GM23338 (cell line): ENCODE measurements around the gene MOGAT2. TPM values are rescaled to one million over a fixed set of nuclear protein-coding genes. Genes with fewer than 3 reads are reported as not detected.

Source experiments
- ATAC-seq: fragments of 200-7000 bp; cut with Tn5 transposase; 3 replicates; pipeline ENCODE4 v1.9.1; 2020
- DNase-seq: peaks from one replicate; pipeline ENCODE4 v3.0.0-alpha.2; 2015; ENCODE audit warnings: low spot score
- H2AFZ ChIP-seq: fragments of 200-600 bp; sonication (generic); 2 replicates; pipeline ENCODE4 v1.8.0; 2016; ENCODE audit warnings: antibody characterized with exemption, mild to moderate bottlenecking, moderate library complexity
- H3F3A ChIP-seq: fragments of 200-600 bp; sonication (generic); replicated peaks from 2 replicates; pipeline ENCODE4 v1.8.0; 2017; ENCODE audit warnings: antibody characterized with exemption, mixed run types, low read depth
- H3K27ac ChIP-seq: fragments of 200-600 bp; sonication (generic); 2 replicates; pipeline ENCODE4 v1.6.1; 2016; ENCODE audit warnings: low read depth
- H3K27me3 ChIP-seq: fragments of 200-600 bp; sonication (generic); 2 replicates; pipeline ENCODE4 v1.8.0; 2016; ENCODE audit warnings: mild to moderate bottlenecking, mixed run types, moderate library complexity; ENCODE audit not compliant: insufficient read depth
- H3K36me3 ChIP-seq: fragments of 200-600 bp; sonication (generic); 2 replicates; pipeline ENCODE4 v1.8.0; 2016; ENCODE audit warnings: mild to moderate bottlenecking; ENCODE audit not compliant: insufficient read depth
- H3K4me1 ChIP-seq: fragments of 200-600 bp; sonication (generic); 2 replicates; pipeline ENCODE4 v1.8.0; 2016; ENCODE audit warnings: mild to moderate bottlenecking, moderate library complexity; ENCODE audit not compliant: insufficient read depth
- H3K4me2 ChIP-seq: fragments of 200-600 bp; sonication (generic); 2 replicates; pipeline ENCODE4 v1.7.1; 2017; ENCODE audit warnings: mixed run types
- H3K4me3 ChIP-seq: fragments of 200-600 bp; sonication (generic); 2 replicates; pipeline ENCODE4 v1.6.1; 2016; ENCODE audit warnings: mixed run types
- H3K79me2 ChIP-seq: fragments of 200-600 bp; sonication (generic); replicated peaks from 2 replicates; pipeline ENCODE4 v1.8.0; 2017; ENCODE audit warnings: mild to moderate bottlenecking; ENCODE audit not compliant: insufficient read depth
- H3K9me2 ChIP-seq: fragments of 200-600 bp; sonication (generic); 2 replicates; pipeline ENCODE4 v1.8.0; 2017; ENCODE audit not compliant: insufficient read depth
- H4K20me1 ChIP-seq: fragments of 200-600 bp; sonication (generic); replicated peaks from 2 replicates; pipeline ENCODE4 v1.8.0; 2017; ENCODE audit warnings: mild to moderate bottlenecking; ENCODE audit not compliant: insufficient read depth
- H3K27ac Mint-ChIP-seq: 2 replicates; pipeline ENCODE4 v1.8.0; 2020; ENCODE audit warnings: inconsistent platforms, mild to moderate bottlenecking, moderate library complexity, mixed read lengths
- H3K27me3 Mint-ChIP-seq: 3 replicates; pipeline ENCODE4 v1.8.0; 2022; ENCODE audit warnings: low read depth, mild to moderate bottlenecking, moderate library complexity, mixed read lengths, inconsistent platforms; ENCODE audit not compliant: insufficient read depth, poor library complexity
- H3K36me3 Mint-ChIP-seq: 3 replicates; pipeline ENCODE4 v1.8.0; 2021; ENCODE audit warnings: low read depth, mild to moderate bottlenecking, inconsistent platforms, moderate library complexity, mixed read lengths
- H3K4me1 Mint-ChIP-seq: 3 replicates; pipeline ENCODE4 v1.8.0; 2020; ENCODE audit warnings: mild to moderate bottlenecking, inconsistent platforms, mixed read lengths
- H3K4me3 Mint-ChIP-seq: 3 replicates; pipeline ENCODE4 v1.8.0; 2021; ENCODE audit warnings: moderate library complexity, mild to moderate bottlenecking, inconsistent platforms, mixed read lengths
- H3K9me3 Mint-ChIP-seq: 3 replicates; pipeline ENCODE4 v1.8.0; 2020; ENCODE audit warnings: moderate library complexity, mild to moderate bottlenecking, inconsistent platforms, mixed read lengths
- CREB1 ChIP-seq: fragments of 250-450 bp; sonication (Bioruptor Pico); IDR thresholded peaks from 2 replicates; pipeline ENCODE4 v1.5.0; 2020; ENCODE audit warnings: low read depth, mild to moderate bottlenecking, moderate library complexity
- CTCF ChIP-seq, 2 experiments: fragments of 200-600 bp in 1 of 2; sonication (generic) in 1 of 2; conservative IDR thresholded peaks; 2 replicates each; pipeline versions ENCODE4 v1.5.1 to v1.6.1; 2016 to 2017; ENCODE audit warnings: antibody characterized with exemption in 2 of 2, low read depth in 2 of 2, mild to moderate bottlenecking in 2 of 2, moderate library complexity in 1 of 2
- ETS1 ChIP-seq: IDR thresholded peaks from 2 replicates; pipeline ENCODE4 v1.6.1; 2016; ENCODE audit warnings: antibody characterized with exemption
- EZH2 ChIP-seq: fragments of 200-600 bp; sonication (generic); IDR thresholded peaks from one replicate; pipeline ENCODE4 v1.8.0; 2017; ENCODE audit warnings: antibody characterized with exemption, mild to moderate bottlenecking, low read depth; ENCODE audit not compliant: unreplicated experiment
- EZH2phosphoT487 ChIP-seq: fragments of 200-600 bp; sonication (generic); IDR thresholded peaks from one replicate; pipeline ENCODE4 v1.8.1; 2018; ENCODE audit warnings: antibody characterized with exemption; ENCODE audit not compliant: unreplicated experiment
- JUNB ChIP-seq: IDR thresholded peaks from one replicate; pipeline ENCODE4 v1.6.1; 2016; ENCODE audit warnings: antibody characterized with exemption; ENCODE audit not compliant: unreplicated experiment
- NANOG ChIP-seq: IDR thresholded peaks from 2 replicates; pipeline ENCODE4 v1.6.1; 2016; ENCODE audit warnings: antibody characterized with exemption, borderline replicate concordance
- POLR2AphosphoS5 ChIP-seq: IDR thresholded peaks from 2 replicates; pipeline ENCODE4 v1.6.1; 2016; ENCODE audit warnings: antibody characterized with exemption, low read depth
- REST ChIP-seq: IDR thresholded peaks from one replicate; pipeline ENCODE4 v1.6.1; 2018; ENCODE audit warnings: antibody characterized with exemption; ENCODE audit not compliant: unreplicated experiment
- STAT1 ChIP-seq: IDR thresholded peaks from one replicate; pipeline ENCODE4 v1.6.1; 2016; ENCODE audit warnings: antibody characterized with exemption; ENCODE audit not compliant: unreplicated experiment
- ZNF114 ChIP-seq: fragments of 250-450 bp; sonication (Bioruptor Pico); IDR thresholded peaks from 2 replicates; pipeline ENCODE4 v1.5.0; 2020; ENCODE audit warnings: mild to moderate bottlenecking, moderate library complexity
- ZNF331 ChIP-seq: fragments of 250-450 bp; sonication (Bioruptor Pico); IDR thresholded peaks from 2 replicates; pipeline ENCODE4 v1.5.0; 2020; ENCODE audit warnings: low read depth, mild to moderate bottlenecking, moderate library complexity
- ZNF462 ChIP-seq: fragments of 250-450 bp; sonication (Bioruptor Pico); IDR thresholded peaks from 2 replicates; pipeline ENCODE4 v1.5.0; 2020; ENCODE audit warnings: mild to moderate bottlenecking, moderate library complexity
- polyA plus RNA-seq: library from polyadenylated mRNA; unstranded; fragments of >200 nt; fragmentation: Nextera tagmentation; extraction: Ambion mirVana; gene quantifications from 2 replicates; pipeline ENCODE4 v1.2.1, GENCODE V29; 2016
- total RNA-seq: library from RNA; depleted of rRNA; stranded (reverse); fragments of >200 nt; shearing (Covaris generic); gene quantifications from 2 replicates; pipeline ENCODE4 v1.2.3, GENCODE V29; 2014

MOGAT2 gene
- total and polyA plus RNA-seq, 2 experiments from 2014 or later, result not detected

GRCh38 chr11:75773595-75774353, 56.1 kb downstream of the MOGAT2 start:
- no peak overlapping the region for H3K4me3 ChIP-seq
- H3K79me2 ChIP-seq, result no peaks in the 10 kb centered on the region
- H3F3A ChIP-seq, result no peaks in the 10 kb centered on the region
- H3K9me2 ChIP-seq, result no peaks in the 10 kb centered on the region
- Mint-ChIP-seq H3K27me3 (peaks cover 28% of the 10 kb centered on the region), H3K9me3 (no peaks in the 10 kb centered on the region), H3K36me3 (no peaks in the 10 kb centered on the region; the same call in 2 of the 3 replicates), H3K27ac (no peak overlapping the region), H3K4me1 (peaks cover 21% of the 10 kb centered on the region), H3K4me3 (no peak overlapping the region)
- no peak for ATAC-seq
- no peak for DNase-seq
- H3K4me2 ChIP-seq, result no peak overlapping the region
- H3K27ac ChIP-seq, result no peak overlapping the region
- no peak for TF ChIP-seq JUNB
- TF ChIP-seq ZNF462 (CRISPR knock-in tag), result no peak
- no peak for TF ChIP-seq ETS1
- no peak for TF ChIP-seq EZH2phosphoT487
- TF ChIP-seq REST, result no peak
- TF ChIP-seq NANOG, result no peak
- no peak for TF ChIP-seq CREB1 (CRISPR knock-in tag)
- TF ChIP-seq EZH2, result no peak
- no peak for TF ChIP-seq CTCF (conservative IDR thresholded peaks at IDR 0.05; ENCODE audit: low read depth in 2 of 2)
- TF ChIP-seq ZNF114 (CRISPR knock-in tag), result no peak
- no peak for TF ChIP-seq ZNF331 (CRISPR knock-in tag)
- no peak for TF ChIP-seq POLR2AphosphoS5
- TF ChIP-seq STAT1, result no peak
- no peak overlapping the region for H2AFZ ChIP-seq
- peaks cover 7% of the 10 kb centered on the region for H4K20me1 ChIP-seq
- peaks cover 23% of the 10 kb centered on the region; the same call in 1 of the 2 replicates for H3K4me1 ChIP-seq
- H3K36me3 ChIP-seq, result no peaks in the 10 kb centered on the region
- H3K27me3 ChIP-seq, result peaks cover 31% of the 10 kb centered on the region
